AML-193 (cell line): ENCODE results near the gene RASA2.

Experiments
- DNase-seq, 2 experiments: peaks; one replicate each; lab custom pipeline; 2025; lab: John Stamatoyannopoulos, UW

The RASA2 gene

DNA sequence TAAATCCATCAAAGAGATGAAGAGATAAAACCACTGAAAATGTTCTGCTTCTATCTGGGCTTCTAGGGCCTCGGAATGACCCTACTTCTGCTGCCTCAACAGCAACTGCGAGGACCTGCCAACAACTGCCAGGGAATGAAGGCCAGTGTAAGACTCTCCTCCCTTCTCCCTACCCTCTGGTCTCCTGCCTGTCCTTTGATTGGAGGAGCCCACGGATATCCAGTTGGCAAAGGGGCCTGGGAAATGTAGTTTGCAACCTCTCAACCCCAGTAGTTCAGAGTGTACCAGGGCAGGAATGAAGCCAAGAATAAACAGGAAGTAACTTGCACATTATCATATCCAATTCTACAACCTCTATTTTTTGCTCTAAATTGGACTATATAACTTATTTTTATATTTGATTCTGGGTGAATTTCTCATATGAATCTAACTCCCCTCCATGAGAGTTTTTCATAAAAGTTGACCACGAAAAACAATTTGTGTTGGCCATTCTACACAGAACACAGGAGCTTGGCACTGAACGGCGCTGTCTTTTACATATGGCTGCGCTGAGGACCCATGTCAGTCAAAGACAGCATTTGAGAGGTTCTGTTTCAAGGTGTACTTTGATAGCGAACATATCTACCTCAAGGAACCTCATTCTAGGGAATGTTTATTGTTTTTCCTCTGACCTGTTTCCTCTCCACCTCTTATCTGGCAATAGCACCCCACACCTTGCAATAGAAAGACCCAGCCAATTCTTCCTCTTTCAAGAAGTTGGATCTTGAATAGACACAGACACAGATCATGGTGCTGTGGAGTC lies 160.1 kb downstream of the RASA2 start:
- peak; percentile 49 to 57 for DNase-seq

DNA sequence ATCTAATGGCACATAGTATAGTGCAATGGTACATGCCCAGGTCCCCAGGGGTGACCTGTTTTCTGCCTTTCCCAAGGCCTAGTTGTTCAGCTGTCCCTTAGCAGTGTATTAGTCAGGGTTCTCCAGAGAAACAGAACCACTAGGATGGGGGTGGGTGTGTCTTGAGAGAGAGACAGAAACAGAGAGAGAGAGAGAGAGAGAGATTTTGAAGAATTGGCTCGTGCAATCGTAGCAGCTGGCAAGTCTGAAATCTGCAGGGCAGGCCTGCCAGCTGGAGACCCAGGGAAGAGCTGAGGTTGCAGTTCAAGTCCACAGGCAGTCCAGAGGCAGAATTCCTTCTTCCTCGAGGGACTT lies 160.7 kb downstream of the RASA2 start:
- no peak for DNase-seq

- DNase-seq, result no peak
These were observed 161.5 kb downstream of the RASA2 start for GRCh38 chr3:141648055-141648910.

DNA sequence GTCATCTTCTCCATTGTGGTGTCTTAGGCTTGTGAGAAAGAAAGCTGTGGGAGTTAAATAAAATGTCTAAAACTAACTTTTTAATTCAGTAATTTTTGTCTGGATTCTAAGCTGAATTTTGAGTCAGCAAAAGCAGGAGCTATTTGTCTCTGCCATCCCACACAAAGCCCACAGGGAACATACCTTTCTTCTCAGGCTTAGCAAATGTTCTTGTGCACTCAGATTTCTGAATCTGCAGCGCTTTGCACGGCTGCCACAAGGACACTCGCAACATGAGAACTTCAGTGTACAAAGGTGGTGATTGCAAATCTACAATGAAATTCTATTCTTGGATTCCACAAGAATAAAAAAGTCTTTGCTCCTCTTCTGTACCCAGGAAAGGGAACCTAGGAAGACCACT lies 163.0 kb downstream of the RASA2 start:
- DNase-seq, result no peak

DNA sequence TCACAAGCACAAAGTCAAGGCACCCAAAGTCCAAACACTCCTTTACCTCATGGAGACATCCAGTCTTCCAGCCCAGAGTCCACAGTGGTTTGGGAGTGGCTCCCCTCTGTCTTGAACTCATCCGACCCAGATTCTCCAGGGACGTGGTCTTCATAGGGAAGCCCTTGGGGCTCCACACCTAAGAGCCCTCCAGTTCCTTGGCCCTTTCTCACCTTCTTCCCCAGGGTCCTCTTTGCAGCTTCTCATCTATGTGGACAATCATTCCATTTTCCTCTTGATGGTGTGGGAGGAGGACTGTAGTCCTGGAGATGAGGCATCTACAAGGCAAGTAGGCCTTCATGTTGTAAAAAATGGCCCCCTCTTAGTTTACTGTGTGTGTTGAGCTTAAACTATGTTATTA lies 164.0 kb downstream of the RASA2 start:
- DNase-seq, result no peak

DNA sequence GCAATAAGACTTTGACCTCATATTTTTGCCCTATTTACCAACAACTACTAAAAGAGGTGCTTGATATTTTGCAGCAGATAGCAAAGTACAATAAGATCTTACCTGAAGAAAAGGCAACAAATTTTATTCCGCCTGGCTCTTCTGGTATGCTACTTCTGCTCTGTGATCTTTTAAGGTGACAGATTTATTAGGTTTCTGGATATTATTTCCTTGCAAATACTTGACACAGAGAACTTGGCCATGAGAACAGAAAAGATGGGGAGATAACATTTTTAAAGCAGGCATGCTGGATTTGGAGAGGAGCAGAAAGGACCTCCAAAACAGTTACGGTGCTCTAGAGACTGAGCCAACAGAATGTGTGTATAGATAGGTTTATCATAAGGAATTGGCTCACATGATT lies 164.6 kb downstream of the RASA2 start:
- DNase-seq, result no peak

DNA sequence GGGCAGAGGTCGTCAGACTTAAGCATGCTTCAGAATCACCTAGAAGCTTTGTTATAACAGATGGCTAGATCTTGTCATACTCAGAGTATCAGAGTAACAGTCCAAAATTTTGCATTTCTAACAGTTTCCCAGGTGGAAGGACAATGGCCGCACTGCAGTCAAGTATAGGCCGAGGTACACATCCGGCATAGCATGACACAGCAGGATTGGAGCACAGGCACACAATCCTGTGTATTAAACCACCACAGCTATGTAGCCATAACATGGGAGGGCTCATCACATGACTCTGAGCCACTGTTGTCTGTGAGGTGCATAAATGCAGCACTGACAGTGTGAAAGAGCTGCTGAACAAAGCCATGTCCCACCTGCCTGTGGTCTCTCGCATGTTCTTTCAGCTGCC lies 165.5 kb downstream of the RASA2 start:
- DNase-seq, result no peak

GRCh38 chr3:141653847-141654246 lies 167.0 kb downstream of the RASA2 start:
- DNase-seq, result no peak

- DNase-seq, result no peak
These were observed 169.0 kb downstream of the RASA2 start for GRCh38 chr3:141655801-141656200.

- DNase-seq, result no peak
These were observed 169.9 kb downstream of the RASA2 start for GRCh38 chr3:141656771-141657170.

- no peak for DNase-seq
These were observed 170.7 kb downstream of the RASA2 start for GRCh38 chr3:141657516-141657915.

DNA sequence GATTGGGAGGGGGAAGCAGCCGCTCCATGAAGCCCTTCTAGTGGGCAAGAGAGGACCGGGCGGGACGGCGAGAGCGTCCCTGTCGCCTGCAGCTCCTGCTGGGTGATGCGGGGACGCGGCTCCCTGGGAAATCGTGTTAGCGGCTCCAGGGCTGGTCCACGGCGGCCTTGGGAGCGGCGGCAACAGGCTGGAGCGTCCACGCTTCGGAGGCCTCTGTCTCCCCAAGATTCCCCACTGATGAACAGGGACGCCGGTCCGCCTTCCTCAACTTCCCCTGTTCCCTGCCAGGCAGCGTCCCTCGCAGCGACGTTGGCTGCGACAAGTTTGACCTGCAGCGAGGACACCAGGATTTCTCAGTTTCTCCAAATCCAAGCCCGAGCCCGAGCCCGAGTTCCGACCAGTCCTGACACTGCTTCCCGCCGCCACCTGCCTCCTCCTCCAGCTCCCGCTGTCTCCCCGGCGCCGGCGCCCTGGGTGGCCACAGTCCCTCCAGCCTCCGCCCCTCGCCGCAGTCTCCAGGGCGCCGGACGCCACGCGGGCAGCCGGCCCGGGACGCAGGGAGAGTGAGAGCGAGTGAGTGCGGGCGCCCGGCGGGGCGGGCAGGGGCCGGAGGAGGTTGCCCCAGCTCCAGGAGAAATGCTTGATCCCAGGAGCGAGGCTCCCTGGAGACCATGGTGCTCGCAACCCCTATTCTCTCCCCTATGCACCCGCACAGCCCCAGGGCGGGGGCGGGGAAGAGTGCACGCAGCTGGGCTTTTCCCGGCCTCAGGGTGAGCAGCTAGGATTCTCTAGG lies 173.2 kb downstream of the RASA2 start:
- DNase-seq, result no peak

DNA sequence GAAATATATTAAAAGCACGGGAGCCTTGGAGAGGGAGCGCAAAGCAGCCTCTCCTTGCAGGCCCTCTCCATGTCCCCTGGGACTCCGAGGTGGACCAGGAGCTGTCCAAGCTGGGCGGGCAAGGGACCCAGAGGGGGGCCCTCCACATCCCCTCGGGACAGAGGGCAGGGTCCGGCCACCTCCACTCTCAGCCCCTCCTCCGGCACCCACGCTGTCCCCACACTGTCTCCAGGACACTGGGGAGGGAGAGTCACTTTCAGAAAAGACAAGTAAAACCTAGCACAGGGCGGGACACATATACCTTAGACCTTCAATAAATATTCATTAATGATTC lies 173.8 kb downstream of the RASA2 start:
- no peak for DNase-seq

DNA sequence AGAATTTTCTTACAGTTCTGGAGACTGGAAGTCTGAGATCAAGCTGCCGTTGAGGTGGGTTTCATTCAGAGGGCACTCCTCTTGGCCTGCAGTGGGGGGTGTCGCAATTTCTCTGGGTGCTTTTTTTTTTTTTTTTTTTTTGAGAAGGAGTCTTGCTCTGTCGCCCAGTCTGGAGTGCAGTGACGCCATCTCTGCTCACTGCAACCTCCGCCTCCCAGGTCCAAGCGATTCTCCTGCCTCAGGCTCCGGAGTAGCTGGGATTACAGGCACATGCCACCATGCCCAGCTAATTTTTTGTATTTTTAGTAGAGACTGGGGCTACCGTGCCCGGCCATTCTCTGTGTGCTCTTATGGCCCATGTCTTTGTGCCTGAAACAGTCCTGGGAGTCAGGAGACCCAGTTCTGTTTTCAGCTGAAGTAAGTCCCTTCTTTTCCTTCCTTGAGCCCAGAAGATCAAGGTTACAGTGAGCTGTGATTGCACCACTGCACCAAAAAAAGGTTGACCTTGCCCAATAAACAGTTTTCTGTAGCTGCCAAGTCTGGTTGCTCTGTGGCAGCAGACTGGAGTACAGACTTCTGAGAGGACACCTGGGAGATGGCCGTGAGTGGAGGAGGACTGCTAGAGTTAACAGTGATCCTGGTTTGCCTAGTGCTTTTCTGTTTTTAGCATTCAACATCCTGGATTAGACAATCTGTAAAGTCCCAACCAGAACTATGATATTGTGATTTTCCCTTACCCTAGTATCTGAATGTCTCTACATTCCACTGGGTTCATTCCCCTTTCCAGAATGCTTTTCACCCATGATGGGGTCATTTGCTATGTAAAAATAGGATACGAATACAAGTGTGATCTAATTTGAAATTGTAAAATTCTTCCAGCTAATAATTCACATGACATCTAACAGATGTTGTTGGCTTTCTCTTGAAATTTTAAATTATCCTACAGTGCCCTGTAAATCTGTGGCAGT lies 174.7 kb downstream of the RASA2 start:
- no peak for DNase-seq

- DNase-seq, result no peak
These were observed 177.2 kb downstream of the RASA2 start for GRCh38 chr3:141663993-141664392.
